Kidney tubule cell (primary cell): ENCODE measurements around the gene ARRB1.

Experiments
- DNase-seq: peaks from one replicate; pipeline ENCODE4 v3.0.0-alpha.2; 2018; ENCODE audit warnings: low spot score

Gene ARRB1

GRCh38 chr11:75248924-75249256 lies 102.6 kb downstream of the ARRB1 start:
- no peak for DNase-seq

GRCh38 chr11:75246671-75247350 lies 104.7 kb downstream of the ARRB1 start:
- DNase-seq: no peak

DNA sequence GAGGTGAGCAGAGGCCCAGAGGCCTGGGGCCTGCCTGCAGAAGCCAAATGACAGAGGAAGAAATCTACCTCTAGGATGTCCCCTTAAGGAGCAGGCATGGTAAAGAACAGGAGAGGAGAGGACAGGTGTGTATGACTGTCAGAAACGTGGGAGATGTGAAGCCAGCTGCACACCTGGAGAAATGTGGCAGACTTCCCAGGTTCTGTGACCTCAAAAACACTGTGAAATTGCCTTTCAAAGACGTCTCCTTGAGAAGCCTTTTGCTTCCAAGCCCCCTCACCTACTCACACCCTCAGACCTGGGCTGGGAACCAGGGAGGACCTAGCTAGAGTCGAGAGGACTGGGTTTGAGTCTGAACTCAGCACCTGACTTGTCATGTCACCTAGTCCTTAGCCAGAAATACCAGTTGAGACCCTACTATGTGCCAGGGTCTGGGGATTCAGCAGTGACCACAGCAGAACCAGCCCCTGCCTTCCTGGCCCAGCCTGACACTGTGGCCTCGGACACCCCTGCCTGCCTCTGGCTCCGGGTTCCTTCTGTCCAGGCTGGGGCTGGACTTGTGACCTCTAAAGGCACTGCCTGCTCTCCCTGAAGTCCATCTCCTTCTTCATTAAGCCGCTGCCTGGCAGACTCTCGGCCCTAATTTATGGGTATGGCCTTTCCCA lies 105.3 kb downstream of the ARRB1 start:
- DNase-seq: no peak

DNA sequence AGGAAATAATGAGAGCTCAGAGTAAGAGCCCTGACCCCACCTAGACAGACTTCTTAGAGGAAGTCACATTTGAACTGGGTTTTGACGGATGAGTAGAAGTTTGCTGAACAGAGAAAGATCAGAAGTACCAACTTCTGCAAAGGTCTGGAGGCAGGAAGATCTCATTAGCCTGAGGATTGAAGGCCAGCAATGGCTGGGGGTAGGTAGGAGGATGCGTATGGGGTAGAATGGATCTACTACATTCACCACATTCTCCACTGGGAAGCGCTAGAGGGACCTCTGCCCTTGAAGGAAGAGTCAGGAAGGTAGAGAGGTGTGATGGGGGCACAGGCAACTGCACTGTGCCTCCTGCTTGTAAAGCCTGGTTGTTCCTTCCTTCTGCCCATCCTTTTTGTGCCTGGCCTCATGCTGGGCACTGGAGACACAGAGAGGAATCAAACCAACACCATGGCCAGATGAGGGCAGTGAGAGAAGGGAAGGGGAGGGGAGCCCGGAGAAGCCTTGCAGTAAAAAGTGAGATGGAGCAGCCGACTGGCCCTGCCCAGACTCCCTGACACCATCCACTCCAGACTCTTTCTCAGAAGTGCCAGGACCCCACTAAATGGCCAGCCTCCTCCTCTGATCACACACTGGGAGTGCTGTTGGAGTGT lies 106.0 kb downstream of the ARRB1 start:
- DNase-seq: no peak

- no peak for DNase-seq
These were observed 107.2 kb downstream of the ARRB1 start for GRCh38 chr11:75244052-75244814.

GRCh38 chr11:75242722-75243600 lies 108.5 kb downstream of the ARRB1 start:
- DNase-seq: no peak

- no peak for DNase-seq
These were observed 109.4 kb downstream of the ARRB1 start for GRCh38 chr11:75241906-75242644.

DNA sequence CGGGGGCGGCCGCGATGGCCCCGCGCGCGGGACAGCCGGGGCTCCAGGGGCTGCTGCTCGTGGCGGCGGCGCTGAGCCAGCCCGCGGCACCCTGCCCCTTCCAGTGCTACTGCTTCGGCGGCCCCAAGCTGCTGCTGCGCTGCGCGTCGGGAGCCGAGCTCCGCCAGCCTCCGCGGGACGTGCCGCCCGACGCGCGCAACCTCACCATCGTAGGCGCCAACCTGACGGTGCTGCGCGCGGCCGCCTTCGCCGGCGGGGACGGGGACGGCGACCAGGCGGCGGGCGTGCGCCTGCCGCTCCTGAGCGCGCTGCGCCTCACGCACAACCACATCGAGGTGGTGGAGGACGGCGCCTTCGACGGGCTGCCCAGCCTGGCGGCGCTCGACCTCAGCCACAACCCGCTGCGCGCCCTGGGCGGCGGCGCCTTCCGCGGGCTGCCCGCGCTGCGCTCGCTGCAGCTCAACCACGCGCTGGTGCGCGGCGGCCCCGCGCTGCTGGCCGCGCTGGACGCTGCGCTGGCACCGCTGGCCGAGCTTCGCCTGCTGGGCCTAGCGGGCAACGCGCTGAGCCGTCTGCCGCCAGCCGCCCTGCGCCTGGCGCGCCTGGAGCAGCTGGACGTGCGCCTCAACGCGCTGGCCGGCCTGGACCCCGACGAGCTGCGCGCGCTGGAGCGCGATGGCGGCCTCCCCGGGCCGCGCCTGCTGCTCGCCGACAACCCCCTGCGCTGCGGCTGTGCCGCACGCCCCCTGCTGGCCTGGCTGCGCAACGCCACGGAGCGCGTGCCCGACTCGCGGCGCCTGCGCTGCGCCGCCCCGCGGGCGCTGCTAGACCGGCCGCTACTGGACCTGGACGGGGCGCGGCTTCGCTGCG lies 110.2 kb downstream of the ARRB1 start:
- DNase-seq: peak; percentile 87

GRCh38 chr11:75240311-75241035 lies 111.0 kb downstream of the ARRB1 start, which contains the start of gene TPBGL:
TSS of gene TPBGL (plus strand) at chr11:75240774. CDS start at chr11:75241050, 276 bp downstream.
- no peak for DNase-seq

DNA sequence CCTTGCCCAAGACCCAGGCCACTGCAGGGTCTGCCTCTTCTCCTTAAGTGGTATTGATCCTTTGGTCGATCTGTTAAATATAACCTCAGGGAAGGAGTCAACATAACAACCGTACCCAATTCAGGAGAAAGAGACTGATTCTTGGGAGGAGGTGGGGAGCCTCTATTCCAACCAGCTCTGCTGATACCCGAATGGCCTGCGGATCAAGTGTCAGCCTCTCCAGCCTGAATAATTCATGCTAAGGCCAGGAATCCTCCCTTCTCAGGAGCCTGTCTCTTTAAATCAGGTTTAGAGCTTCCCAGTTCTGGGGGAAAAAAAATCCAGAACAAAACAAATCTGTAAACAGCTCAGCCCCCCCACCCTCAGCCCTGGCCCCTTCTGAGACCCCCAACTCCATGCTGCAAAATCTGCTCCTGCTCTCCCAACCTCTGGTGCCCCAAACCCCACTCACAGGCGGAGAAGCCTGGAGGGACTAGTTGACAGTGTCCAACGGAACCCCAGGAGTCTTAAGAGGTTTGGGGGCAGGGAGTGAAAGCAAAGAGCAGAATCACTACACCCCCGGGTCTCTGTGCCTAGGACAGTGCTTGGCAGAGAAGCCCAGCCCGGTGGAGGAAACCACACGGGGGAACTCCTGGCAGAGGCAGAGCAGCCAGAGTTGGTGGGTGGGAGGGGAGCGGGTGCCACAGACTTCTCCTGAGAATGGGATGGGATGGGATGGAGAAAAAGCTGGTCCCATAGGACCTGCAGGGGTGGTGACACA lies 111.8 kb downstream of the ARRB1 start:
- no peak for DNase-seq

GRCh38 chr11:75238595-75239440 lies 112.6 kb downstream of the ARRB1 start:
- DNase-seq: no peak

GRCh38 chr11:75237050-75237449 lies 114.4 kb downstream of the ARRB1 start:
- no peak for DNase-seq

DNA sequence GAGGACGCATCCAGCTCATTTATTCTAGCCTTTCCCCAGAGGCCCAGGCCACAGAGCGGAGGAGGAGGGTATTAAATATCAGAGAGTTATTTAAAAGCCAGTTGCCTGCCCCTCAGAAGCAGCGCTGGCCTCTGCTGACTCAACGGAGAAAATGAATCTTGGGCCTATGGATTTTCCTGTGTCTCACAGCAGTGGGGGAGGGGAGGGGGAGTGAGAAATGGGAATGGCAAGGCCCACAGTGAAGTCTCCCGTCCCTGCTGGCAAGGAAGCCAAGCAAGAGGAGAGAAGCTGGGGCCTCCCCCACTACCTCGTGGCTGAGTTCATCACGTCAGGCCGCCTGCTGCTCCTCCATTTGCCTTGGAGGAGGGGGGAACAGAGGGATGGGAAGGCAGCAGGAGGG lies 115.4 kb downstream of the ARRB1 start:
- no peak for DNase-seq

DNA sequence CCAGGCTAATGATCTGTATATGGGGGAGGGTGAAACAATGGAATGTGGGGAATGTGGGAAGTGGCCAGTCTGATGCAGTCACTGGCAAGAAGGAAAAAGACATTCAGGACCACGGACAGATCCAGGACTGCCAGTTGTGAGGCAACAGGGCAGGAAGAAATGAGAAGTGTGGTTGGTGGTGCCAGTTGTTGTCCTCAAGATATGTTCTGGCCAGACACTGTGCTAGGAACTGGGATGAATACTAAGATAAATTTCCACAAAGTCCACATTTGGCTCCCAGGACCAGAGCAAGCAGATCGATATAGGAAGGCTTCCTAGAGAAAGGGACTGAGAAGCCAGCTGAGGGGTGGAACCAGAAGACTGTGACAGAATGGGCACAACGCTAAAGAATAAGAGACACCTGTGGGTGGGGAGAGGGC lies 117.7 kb downstream of the ARRB1 start:
- DNase-seq: peak; percentile 72

GRCh38 chr11:75230621-75231020 lies 120.8 kb downstream of the ARRB1 start:
- DNase-seq: no peak

DNA sequence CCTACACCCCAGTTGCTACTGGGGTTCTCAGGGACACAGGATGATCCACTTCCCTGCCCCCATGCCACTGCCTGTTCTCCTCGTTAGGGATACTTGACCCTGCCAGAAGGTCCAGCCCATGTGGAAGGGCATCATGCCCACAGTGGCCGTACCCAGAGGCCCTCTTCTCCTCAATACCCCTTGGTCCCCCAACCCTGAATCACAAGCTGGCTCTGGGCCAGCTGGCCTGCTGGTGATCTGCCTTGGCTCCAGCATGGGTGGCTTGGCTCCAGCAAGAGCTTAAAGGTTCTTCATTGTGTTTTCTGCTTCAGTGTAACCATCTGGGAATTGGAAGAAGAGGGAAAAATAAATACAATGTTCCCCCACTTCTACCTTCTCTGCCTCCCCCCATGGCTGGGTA lies 122.0 kb downstream of the ARRB1 start:
- DNase-seq: no peak

GRCh38 chr11:75225794-75226193 lies 125.7 kb downstream of the ARRB1 start:
- no peak for DNase-seq
